Ishikawa (cell line): ENCODE results near the gene TMEM178B.

Experiments
- CEBPB ChIP-seq: IDR thresholded peaks from 2 replicates; pipeline ENCODE4 v1.6.1; 2012
- CREB1 ChIP-seq: IDR thresholded peaks from 2 replicates; pipeline ENCODE4 v1.6.1; 2012; ENCODE audit warnings: low read depth
- EGR1 ChIP-seq: IDR thresholded peaks from 2 replicates; pipeline ENCODE4 v1.6.1; 2012
- EP300 ChIP-seq: IDR thresholded peaks from 2 replicates; pipeline ENCODE4 v1.6.1; 2012; ENCODE audit warnings: borderline replicate concordance
- FOXM1 ChIP-seq: IDR thresholded peaks from 2 replicates; pipeline ENCODE4 v1.6.1; 2012; ENCODE audit warnings: low read depth, borderline replicate concordance
- NFIC ChIP-seq: IDR thresholded peaks from 2 replicates; pipeline ENCODE4 v1.6.1; 2012
- RAD21 ChIP-seq: IDR thresholded peaks from 2 replicates; pipeline ENCODE4 v1.6.1; 2012; ENCODE audit warnings: low read depth
- TAF1 ChIP-seq: IDR thresholded peaks from 2 replicates; pipeline ENCODE4 v1.6.1; 2012; ENCODE audit warnings: low read depth, mild to moderate bottlenecking
- TCF12 ChIP-seq: IDR thresholded peaks from 2 replicates; pipeline ENCODE4 v1.6.1; 2012; ENCODE audit warnings: low read depth
- TEAD4 ChIP-seq: IDR thresholded peaks from 2 replicates; pipeline ENCODE4 v1.6.1; 2012
- YY1 ChIP-seq: IDR thresholded peaks from 2 replicates; pipeline ENCODE4 v1.6.1; 2012; ENCODE audit warnings: low read depth
- ZBTB7A ChIP-seq: IDR thresholded peaks from 2 replicates; pipeline ENCODE4 v1.6.1; 2012; ENCODE audit warnings: low read depth
- TF ChIP-seq, protein P1 (sequence below): IDR thresholded peaks from 2 replicates; pipeline ENCODE4 v1.6.1; 2012
- TF ChIP-seq, protein P2 (sequence below): IDR thresholded peaks from 2 replicates; pipeline ENCODE4 v1.6.1; 2012
- TF ChIP-seq, protein P3 (sequence below): IDR thresholded peaks from 2 replicates; pipeline ENCODE4 v1.6.1; 2012; ENCODE audit warnings: low read depth, mild to moderate bottlenecking

The TMEM178B gene

DNA sequence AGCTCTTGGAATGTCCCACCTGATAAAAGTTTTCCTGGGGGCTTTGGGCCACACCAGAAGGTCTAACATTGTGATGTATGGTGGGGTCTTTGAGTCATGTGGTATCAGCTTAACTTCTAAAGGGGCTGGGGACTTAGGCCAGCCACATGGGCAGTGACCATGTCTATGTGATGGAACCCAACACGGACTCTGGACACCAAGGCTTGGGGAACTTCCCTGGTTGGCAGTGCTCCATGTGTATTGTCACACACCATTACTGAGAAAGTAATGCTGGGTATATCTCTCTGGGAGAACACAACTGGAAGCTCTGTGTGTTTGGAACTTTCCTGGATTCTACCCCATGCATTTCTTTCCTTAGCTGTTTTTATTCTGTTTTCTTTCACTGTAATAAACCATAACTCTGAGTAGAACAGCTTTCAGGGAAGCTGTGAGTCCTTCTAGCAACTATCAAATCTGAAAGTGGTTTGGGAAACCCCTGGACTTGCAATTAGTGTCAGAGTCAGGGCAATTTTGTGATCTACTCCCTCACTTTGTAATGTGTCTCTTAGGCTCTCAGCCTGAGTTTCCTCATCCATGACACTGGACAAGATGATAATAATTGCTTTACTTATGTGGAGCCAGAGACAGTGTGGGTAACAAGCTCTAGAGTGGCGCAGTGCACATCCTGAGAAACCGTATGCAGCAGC is 448.9 kb downstream of the TMEM178B start:
- TF ChIP-seq, protein P1, sequence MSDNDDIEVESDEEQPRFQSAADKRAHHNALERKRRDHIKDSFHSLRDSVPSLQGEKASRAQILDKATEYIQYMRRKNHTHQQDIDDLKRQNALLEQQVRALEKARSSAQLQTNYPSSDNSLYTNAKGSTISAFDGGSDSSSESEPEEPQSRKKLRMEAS = no peak
- TF ChIP-seq EP300 (no peak), ZBTB7A (no peak)
- TF ChIP-seq, protein P2, sequence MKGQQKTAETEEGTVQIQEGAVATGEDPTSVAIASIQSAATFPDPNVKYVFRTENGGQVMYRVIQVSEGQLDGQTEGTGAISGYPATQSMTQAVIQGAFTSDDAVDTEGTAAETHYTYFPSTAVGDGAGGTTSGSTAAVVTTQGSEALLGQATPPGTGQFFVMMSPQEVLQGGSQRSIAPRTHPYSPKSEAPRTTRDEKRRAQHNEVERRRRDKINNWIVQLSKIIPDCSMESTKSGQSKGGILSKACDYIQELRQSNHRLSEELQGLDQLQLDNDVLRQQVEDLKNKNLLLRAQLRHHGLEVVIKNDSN = no peak

DNA sequence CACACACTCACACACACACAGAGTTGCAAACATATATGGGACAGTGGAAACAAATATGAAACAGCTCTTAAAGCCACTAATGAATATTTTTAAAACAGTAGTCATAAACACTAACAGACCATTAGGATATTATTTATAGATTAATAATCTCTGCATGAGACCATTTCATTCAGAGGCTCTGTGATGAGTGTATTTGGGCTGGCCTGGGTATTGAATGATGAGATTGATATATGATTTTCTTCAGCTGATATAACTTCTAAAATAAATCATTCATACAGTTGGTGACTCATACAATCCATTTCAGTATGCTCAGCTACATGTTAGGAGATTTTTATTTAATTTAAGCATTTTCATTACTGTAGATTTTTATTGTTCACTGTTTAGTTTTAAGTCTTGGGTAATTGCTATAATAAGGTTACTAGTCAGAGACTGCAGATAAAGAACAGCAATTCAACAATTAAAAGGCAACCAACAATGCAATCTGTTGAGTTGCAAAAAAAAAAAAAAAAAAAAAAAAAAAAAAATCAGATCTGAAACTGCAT is 452.2 kb downstream of the TMEM178B start:
- no peak for TF ChIP-seq RAD21
- no peak for TF ChIP-seq ZBTB7A
- no peak for TF ChIP-seq NFIC
- TF ChIP-seq TAF1 = no peak
- TF ChIP-seq FOXM1 = no peak
- TF ChIP-seq EGR1 = no peak
- TF ChIP-seq, protein P3, sequence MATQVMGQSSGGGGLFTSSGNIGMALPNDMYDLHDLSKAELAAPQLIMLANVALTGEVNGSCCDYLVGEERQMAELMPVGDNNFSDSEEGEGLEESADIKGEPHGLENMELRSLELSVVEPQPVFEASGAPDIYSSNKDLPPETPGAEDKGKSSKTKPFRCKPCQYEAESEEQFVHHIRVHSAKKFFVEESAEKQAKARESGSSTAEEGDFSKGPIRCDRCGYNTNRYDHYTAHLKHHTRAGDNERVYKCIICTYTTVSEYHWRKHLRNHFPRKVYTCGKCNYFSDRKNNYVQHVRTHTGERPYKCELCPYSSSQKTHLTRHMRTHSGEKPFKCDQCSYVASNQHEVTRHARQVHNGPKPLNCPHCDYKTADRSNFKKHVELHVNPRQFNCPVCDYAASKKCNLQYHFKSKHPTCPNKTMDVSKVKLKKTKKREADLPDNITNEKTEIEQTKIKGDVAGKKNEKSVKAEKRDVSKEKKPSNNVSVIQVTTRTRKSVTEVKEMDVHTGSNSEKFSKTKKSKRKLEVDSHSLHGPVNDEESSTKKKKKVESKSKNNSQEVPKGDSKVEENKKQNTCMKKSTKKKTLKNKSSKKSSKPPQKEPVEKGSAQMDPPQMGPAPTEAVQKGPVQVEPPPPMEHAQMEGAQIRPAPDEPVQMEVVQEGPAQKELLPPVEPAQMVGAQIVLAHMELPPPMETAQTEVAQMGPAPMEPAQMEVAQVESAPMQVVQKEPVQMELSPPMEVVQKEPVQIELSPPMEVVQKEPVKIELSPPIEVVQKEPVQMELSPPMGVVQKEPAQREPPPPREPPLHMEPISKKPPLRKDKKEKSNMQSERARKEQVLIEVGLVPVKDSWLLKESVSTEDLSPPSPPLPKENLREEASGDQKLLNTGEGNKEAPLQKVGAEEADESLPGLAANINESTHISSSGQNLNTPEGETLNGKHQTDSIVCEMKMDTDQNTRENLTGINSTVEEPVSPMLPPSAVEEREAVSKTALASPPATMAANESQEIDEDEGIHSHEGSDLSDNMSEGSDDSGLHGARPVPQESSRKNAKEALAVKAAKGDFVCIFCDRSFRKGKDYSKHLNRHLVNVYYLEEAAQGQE = no peak
- TF ChIP-seq, protein P2 = no peak
- no peak for TF ChIP-seq CEBPB
- no peak for TF ChIP-seq TCF12
- TF ChIP-seq, protein P1 = no peak
- no peak for TF ChIP-seq TEAD4
- TF ChIP-seq YY1 = no peak
- no peak for TF ChIP-seq CREB1
- no peak for TF ChIP-seq EP300

DNA sequence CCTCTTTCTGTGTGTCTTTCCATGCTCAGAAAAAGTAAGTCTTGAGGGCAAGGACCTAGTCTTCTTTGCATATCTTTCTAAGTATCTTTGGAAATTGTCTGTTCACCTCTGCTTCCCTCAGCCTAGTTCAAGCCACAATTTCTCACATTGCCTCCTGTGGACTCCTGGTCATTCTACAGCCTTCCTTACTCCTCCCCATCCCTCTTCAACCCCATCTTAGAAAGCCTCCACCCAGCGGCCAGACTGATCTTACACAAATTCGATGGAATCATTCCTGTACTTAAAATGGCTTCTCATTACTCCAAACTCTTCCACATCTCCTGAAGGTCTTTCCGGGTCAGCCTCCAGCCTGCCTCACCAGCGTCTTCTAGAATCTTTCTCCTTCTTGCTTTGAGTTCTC is 453.2 kb downstream of the TMEM178B start:
- no peak for TF ChIP-seq CEBPB
- no peak for TF ChIP-seq NFIC
- no peak for TF ChIP-seq CREB1
- no peak for TF ChIP-seq EP300
- no peak for TF ChIP-seq TEAD4
- no peak for TF ChIP-seq EGR1
- TF ChIP-seq TCF12 = no peak
- TF ChIP-seq, protein P3 = no peak
- TF ChIP-seq YY1 = no peak
- TF ChIP-seq, protein P1 = no peak
- no peak for TF ChIP-seq TAF1

DNA sequence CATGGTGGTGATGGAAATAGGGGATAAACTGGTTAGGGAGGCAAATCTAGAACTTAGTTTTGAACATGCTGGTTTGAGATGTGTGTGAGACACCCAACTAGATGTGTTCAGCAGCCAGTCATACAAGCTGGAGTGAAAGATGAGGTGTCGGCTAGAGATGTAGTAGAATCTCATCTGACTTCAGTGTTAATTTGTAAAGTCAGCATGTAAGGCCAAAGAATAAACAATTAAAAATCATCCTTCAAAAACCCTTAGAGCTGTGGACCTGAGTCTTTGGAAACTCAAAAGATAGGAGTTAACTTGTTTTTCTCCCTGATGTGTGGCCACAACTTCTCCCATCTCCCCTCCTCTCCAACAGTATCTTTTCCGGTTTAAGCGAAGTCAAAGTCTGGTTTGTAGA is 454.5 kb downstream of the TMEM178B start:
- TF ChIP-seq, protein P3 = no peak
- TF ChIP-seq NFIC (no peak), EGR1 (no peak), RAD21 (no peak), TEAD4 (no peak), FOXM1 (no peak), TCF12 (no peak), CEBPB (no peak), EP300 (no peak), TAF1 (no peak), ZBTB7A (no peak), CREB1 (no peak), YY1 (no peak)
- TF ChIP-seq, protein P1 = no peak
- TF ChIP-seq, protein P2 = no peak
